Stimulated activated CD4-positive, alpha-beta T cell treated with anti-CD3 and anti-CD28 coated beads, Interleukin-1b, Interleukin-23, amount 100 ng/mL, for 4 hours (primary cell): ENCODE results near the gene ARL2.

Experiments used
- DNase-seq, 2 donors: peaks; one replicate each; pipeline ENCODE4 v3.0.0-alpha.2; 2020; ENCODE audit warnings: low read depth in 2 of 2

Gene ARL2

GRCh38 chr11:65045728-65046127 lies 31.8 kb downstream of the ARL2 start:
- no peak for DNase-seq

- DNase-seq: peak in 1 of 2 donors; percentile 32
Measured at GRCh38 chr11:65047581-65048422, 33.8 kb downstream of the ARL2 start.

GRCh38 chr11:65051398-65051858 lies 37.5 kb downstream of the ARL2 start:
- no peak for DNase-seq

GRCh38 chr11:65053827-65054508 lies 40.0 kb downstream of the ARL2 start:
- no peak for DNase-seq

- no peak for DNase-seq
Measured at GRCh38 chr11:65055538-65055937, 41.6 kb downstream of the ARL2 start.

- DNase-seq: no peak
Measured at GRCh38 chr11:65056999-65057398, 43.0 kb downstream of the ARL2 start.

GRCh38 chr11:65057526-65057925 lies 43.6 kb downstream of the ARL2 start:
- no peak for DNase-seq

- no peak for DNase-seq
Measured at GRCh38 chr11:65058012-65058411, 44.1 kb downstream of the ARL2 start.

GRCh38 chr11:65058419-65059054 lies 44.6 kb downstream of the ARL2 start, which contains the start of gene NAALADL1:
TSS of gene NAALADL1 (minus strand) at chr11:65058553. CDS start at chr11:65058521, 32 bp downstream.
- DNase-seq: no peak

GRCh38 chr11:65059523-65059922 lies 45.6 kb downstream of the ARL2 start:
- no peak for DNase-seq

- no peak for DNase-seq
Measured at GRCh38 chr11:65059959-65060824, 46.2 kb downstream of the ARL2 start.

GRCh38 chr11:65060913-65061408 lies 47.0 kb downstream of the ARL2 start:
- DNase-seq: no peak

- DNase-seq: no peak
Measured at GRCh38 chr11:65063532-65063931, 49.6 kb downstream of the ARL2 start.

GRCh38 chr11:65064847-65065240 lies 50.9 kb downstream of the ARL2 start:
- DNase-seq: no peak

- DNase-seq: no peak
Measured at GRCh38 chr11:65065851-65066250, 51.9 kb downstream of the ARL2 start.

- no peak for DNase-seq
Measured at GRCh38 chr11:65066315-65066714, 52.4 kb downstream of the ARL2 start.

GRCh38 chr11:65066805-65067291 lies 52.9 kb downstream of the ARL2 start:
- no peak for DNase-seq

GRCh38 chr11:65067446-65067845 lies 53.5 kb downstream of the ARL2 start:
- no peak for DNase-seq

GRCh38 chr11:65069217-65069616 lies 55.3 kb downstream of the ARL2 start:
- DNase-seq: no peak
